Neuronal stem cell (in vitro differentiated cells): ENCODE results near the gene U2SURP.

Source experiments
- DNase-seq: peaks from one replicate; pipeline ENCODE4 v3.0.0-alpha.2; 2013; ENCODE audit warnings: low spot score
- H2AFZ ChIP-seq: one replicate; pipeline ENCODE4 v1.6.1; 2013; ENCODE audit warnings: mild to moderate bottlenecking, low read length, inconsistent platforms
- H2AK5ac ChIP-seq: 2 replicates; pipeline ENCODE4 v1.6.1; 2013; ENCODE audit warnings: low read depth, mild to moderate bottlenecking, inconsistent platforms, low read length, moderate library complexity, mixed read lengths
- H2BK120ac ChIP-seq: 2 replicates; pipeline ENCODE4 v1.6.1; 2013; ENCODE audit warnings: low read depth, mild to moderate bottlenecking, inconsistent platforms, low read length, moderate library complexity, mixed read lengths
- H2BK12ac ChIP-seq: one replicate; pipeline ENCODE4 v1.6.1; 2013; ENCODE audit warnings: low read length, inconsistent platforms
- H2BK15ac ChIP-seq: 2 replicates; pipeline ENCODE4 v1.6.1; 2013; ENCODE audit warnings: mild to moderate bottlenecking, low read length, inconsistent platforms, mixed read lengths
- H2BK5ac ChIP-seq: one replicate; pipeline ENCODE4 v1.6.1; 2013; ENCODE audit warnings: inconsistent platforms, mild to moderate bottlenecking, low read length, moderate library complexity
- H3K14ac ChIP-seq: one replicate; pipeline ENCODE4 v1.6.1; 2013; ENCODE audit warnings: low read length, inconsistent platforms
- H3K18ac ChIP-seq: 2 replicates; pipeline ENCODE4 v1.6.1; 2013; ENCODE audit warnings: low read length, inconsistent platforms
- H3K23ac ChIP-seq: 2 replicates; pipeline ENCODE4 v1.6.1; 2013; ENCODE audit warnings: low read depth, mild to moderate bottlenecking, mixed read lengths, low read length, inconsistent platforms; ENCODE audit not compliant: poor library complexity
- H3K27ac ChIP-seq: replicated peaks from 3 replicates; pipeline ENCODE4 v1.5.1; 2013; ENCODE audit warnings: low read length, inconsistent platforms
- H3K27me3 ChIP-seq, 3 experiments: 2 replicates each; pipeline ENCODE4 v1.6.1; 2013; ENCODE audit warnings: low read length in 3 of 3, mild to moderate bottlenecking in 2 of 3, inconsistent platforms in 1 of 3, low read depth in 1 of 3, mixed read lengths in 1 of 3, moderate library complexity in 1 of 3; ENCODE audit not compliant: control insufficient read depth in 3 of 3, insufficient read depth in 3 of 3
- H3K36me3 ChIP-seq, 2 donors: replicated peaks in 1 of 2; 2 replicates each; pipeline ENCODE4 v1.6.1; 2013; ENCODE audit warnings: low read length in 2 of 2; ENCODE audit not compliant: control insufficient read depth in 2 of 2, insufficient read depth in 2 of 2
- H3K4ac ChIP-seq: 2 replicates; pipeline ENCODE4 v1.6.1; 2013; ENCODE audit warnings: inconsistent platforms, mild to moderate bottlenecking, low read length, moderate library complexity
- H3K4me1 ChIP-seq, 2 donors: 1 replicate in 1 of 2; 2 replicates in 1 of 2; pipeline ENCODE4 v1.6.1; 2013; ENCODE audit warnings: low read length in 2 of 2, low read depth in 1 of 2; ENCODE audit not compliant: control insufficient read depth in 2 of 2, insufficient read depth in 1 of 2
- H3K4me2 ChIP-seq: one replicate; pipeline ENCODE4 v1.6.1; 2013; ENCODE audit warnings: mild to moderate bottlenecking, low read length, inconsistent platforms; ENCODE audit not compliant: insufficient read depth, poor library complexity, severe bottlenecking
- H3K4me3 ChIP-seq, 2 donors: 2 replicates each; pipeline ENCODE4 v1.5.1; 2013; ENCODE audit warnings: low read length in 2 of 2, mild to moderate bottlenecking in 2 of 2, inconsistent platforms in 1 of 2, moderate library complexity in 1 of 2
- H3K79me1 ChIP-seq: one replicate; pipeline ENCODE4 v1.6.1; 2013; ENCODE audit warnings: low read depth, mild to moderate bottlenecking, inconsistent platforms, low read length, moderate library complexity
- H3K9ac ChIP-seq: one replicate; pipeline ENCODE4 v1.6.1; 2013; ENCODE audit warnings: mild to moderate bottlenecking, low read depth, low read length, inconsistent platforms; ENCODE audit not compliant: poor library complexity
- H3K9me3 ChIP-seq, 2 donors: replicated peaks in 1 of 2; 2 replicates each; pipeline versions ENCODE3 to v1.6.1; 2013; ENCODE audit warnings: low read length in 2 of 2, mild to moderate bottlenecking in 2 of 2, inconsistent platforms in 1 of 2, low read depth in 1 of 2, mixed read lengths in 1 of 2, moderate library complexity in 1 of 2; ENCODE audit not compliant: control insufficient read depth in 2 of 2, insufficient read depth in 1 of 2
- H4K8ac ChIP-seq: one replicate; pipeline ENCODE4 v1.6.1; 2013; ENCODE audit warnings: low read depth, mild to moderate bottlenecking, inconsistent platforms, low read length, moderate library complexity
- H4K91ac ChIP-seq: one replicate; pipeline ENCODE4 v1.6.1; 2013; ENCODE audit warnings: low read length, low read depth, mild to moderate bottlenecking, inconsistent platforms; ENCODE audit not compliant: poor library complexity
- whole genome bisulfite sequencing, 2 donors: extraction: QIAGEN DNeasy Blood & Tissue Kit; methylation state at CpG; one replicate each; pipeline ENCODE4 v1.1.7; 2013; ENCODE audit warnings: missing lambda C conversion rate in 2 of 2, mixed read lengths in 1 of 2; ENCODE audit not compliant: insufficient read length in 2 of 2, insufficient replicate concordance in 1 of 2; ENCODE audit errors: extremely low coverage in 2 of 2; 5-methylcytosine and 5-hydroxymethylcytosine counted together

U2SURP gene

DNA sequence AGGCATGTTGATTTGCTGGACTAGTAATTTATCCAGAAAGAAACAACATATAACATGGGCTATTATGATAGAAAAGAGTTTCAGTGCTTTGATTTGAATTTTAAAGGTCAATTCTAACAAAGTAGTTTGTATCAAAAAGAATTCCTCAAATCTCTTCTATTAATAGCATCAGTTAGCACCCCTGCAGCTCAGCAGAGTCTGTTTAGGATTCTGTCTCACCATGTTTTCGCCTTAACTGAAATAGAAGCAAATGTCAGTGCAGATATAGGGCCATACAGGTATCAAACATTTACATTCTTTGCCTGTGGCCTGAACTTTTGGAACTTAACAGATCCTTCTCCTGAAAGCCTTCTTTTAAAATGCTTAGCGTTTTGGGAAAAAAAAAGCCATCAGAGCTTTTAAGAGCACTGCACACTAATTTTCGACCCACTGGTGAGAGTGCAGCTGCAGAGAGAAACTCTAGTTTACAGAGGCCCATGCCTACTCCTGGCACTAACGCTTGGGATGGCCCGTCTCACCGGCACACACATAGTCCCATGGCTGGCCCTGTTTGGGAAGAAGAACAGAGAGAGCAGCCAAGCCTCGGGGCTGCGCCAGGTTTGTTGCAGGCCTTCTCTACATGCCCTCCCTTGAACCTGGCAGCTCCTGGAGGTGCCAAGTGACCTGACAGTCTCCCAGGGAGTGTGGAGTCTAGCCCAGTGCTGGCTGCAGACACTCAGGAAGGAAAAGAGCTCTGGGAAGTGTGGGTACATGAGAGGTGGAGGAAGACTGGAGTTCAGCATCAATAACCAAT, 28.0 kb upstream of the U2SURP start:
- H2BK12ac ChIP-seq = no peak overlapping the region
- H2BK120ac ChIP-seq = no peak overlapping the region
- no peak overlapping the region for H3K27ac ChIP-seq
- no peak overlapping the region for H3K4ac ChIP-seq
- H3K18ac ChIP-seq = no peak overlapping the region
- H3K27me3 ChIP-seq = peaks cover 0 to 24% (median 0%) of the 10 kb centered on the region in 3 experiments
- peaks cover 3 to 5% of the 10 kb centered on the region in 2 donors for H3K4me1 ChIP-seq
- H2BK5ac ChIP-seq = no peak overlapping the region
- H3K14ac ChIP-seq = no peak overlapping the region
- H3K9ac ChIP-seq = no peak overlapping the region
- H2BK15ac ChIP-seq = no peak overlapping the region
- no CpG with 5 or more reads among the region's 8 CpGs for WGBS, 2 donors
- no peak overlapping the region for H4K8ac ChIP-seq
- no peak for DNase-seq
- no peak overlapping the region for H2AK5ac ChIP-seq
- no peaks in the 10 kb centered on the region for H3K36me3 ChIP-seq
- no peaks in the 10 kb centered on the region for H3K79me1 ChIP-seq
- H3K4me2 ChIP-seq = no peak overlapping the region
- H2AFZ ChIP-seq = no peak overlapping the region
- no peak overlapping the region for H3K23ac ChIP-seq
- H3K9me3 ChIP-seq = peaks cover 0 to 2% of the 10 kb centered on the region in 2 donors
- H4K91ac ChIP-seq = no peak overlapping the region
- no peak overlapping the region for H3K4me3 ChIP-seq

DNA sequence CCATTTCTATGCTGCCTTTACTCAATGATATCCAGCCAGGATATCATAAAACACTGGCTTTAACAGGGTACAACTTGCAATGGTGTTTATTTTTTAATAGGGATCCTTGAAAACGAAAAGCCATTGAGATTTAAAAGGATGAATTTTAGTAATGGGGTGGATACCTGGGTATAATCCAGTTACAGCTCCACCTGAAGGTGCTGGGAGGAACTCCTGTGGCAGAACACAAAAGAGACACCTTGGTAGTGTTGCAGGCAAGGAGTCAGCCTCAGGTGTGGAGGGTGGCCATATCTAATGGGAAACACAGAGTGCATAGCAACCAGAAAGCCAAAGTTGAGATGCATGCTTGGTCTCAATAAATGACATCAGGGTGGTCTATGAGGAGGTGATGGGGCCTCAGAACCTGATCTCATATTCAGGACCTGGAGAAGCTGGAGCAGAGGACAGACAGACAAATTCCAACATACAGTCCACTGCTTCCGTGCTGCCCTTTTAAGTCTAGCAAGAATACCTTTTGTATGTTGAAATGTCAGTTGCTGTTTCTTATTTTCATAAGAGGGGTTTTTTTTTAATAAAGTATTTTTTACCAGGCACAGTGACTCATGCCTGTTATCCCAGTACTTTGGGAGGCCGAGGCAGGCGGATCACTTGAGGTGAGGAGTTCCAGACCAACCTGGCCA, 25.9 kb upstream of the U2SURP start:
- H3K9ac ChIP-seq = no peak overlapping the region
- H3K14ac ChIP-seq = no peak overlapping the region
- H2BK120ac ChIP-seq = no peak overlapping the region
- H3K27me3 ChIP-seq = peaks cover 0 to 20% (median 0%) of the 10 kb centered on the region in 3 experiments
- H3K27ac ChIP-seq = no peak overlapping the region
- DNase-seq = no peak
- H4K8ac ChIP-seq = no peak overlapping the region
- H2AK5ac ChIP-seq = no peak overlapping the region
- H3K79me1 ChIP-seq = no peaks in the 10 kb centered on the region
- H3K4me3 ChIP-seq = no peak overlapping the region
- H3K4me2 ChIP-seq = no peak overlapping the region
- H2AFZ ChIP-seq = no peak overlapping the region
- no peak overlapping the region for H2BK15ac ChIP-seq
- no peak overlapping the region for H4K91ac ChIP-seq
- H3K4ac ChIP-seq = no peak overlapping the region
- no peak overlapping the region for H2BK5ac ChIP-seq
- H3K18ac ChIP-seq = no peak overlapping the region
- no peak overlapping the region for H2BK12ac ChIP-seq
- WGBS, 2 donors = no CpG with 5 or more reads among the region's 4 CpGs
- H3K4me1 ChIP-seq = peaks cover 3% of the 10 kb centered on the region in 2 donors
- no peaks in the 10 kb centered on the region for H3K36me3 ChIP-seq
- H3K23ac ChIP-seq = no peak overlapping the region
- H3K9me3 ChIP-seq = peaks cover 0 to 2% of the 10 kb centered on the region in 2 donors

DNA sequence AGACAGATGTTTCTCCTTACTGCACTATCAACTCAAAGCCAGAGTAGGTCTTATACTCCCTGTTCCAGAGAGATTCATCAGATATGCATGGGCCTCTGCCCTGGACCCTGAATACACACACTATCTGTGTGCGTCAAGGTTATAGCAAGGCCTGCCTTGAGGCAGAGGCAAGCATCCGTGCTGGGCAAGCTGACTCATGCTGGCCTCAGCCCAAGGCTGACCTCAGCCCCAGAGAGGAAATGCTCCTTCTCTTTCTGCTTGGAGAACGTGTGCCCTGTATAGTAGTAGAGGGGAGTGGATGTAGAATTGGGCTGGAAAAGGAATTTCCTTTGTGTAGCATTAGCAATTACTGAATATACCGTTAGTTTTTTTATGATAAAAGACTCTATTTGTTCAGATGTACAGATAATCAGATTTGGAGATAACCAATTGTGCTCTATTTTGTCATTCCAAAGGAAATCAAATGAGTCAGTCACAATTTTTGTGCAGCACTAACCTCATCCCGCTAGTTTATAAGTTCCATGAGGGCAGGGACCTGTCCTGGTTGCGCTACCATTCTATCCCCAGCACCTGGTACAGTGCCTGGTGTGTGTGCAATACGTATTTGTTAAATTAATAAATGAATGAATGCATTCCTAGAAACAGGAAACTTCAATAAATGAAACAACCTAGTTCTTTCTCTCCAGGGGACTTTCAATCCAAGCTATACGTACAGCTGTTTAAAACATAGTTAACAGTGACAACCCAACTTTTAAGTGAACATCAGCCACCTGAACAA, 24.6 kb upstream of the U2SURP start:
- Histone ChIP-seq H3K14ac (no peak overlapping the region), H3K9ac (no peak overlapping the region), H2BK120ac (no peak overlapping the region), H3K18ac (no peak overlapping the region), H3K4me2 (no peak overlapping the region), H3K23ac (no peak overlapping the region), H4K8ac (no peak overlapping the region), H3K4me1 (peaks cover 2 to 3% of the 10 kb centered on the region in 2 donors), H3K27ac (no peak overlapping the region), H2BK5ac (no peak overlapping the region), H3K4ac (no peak overlapping the region), H3K4me3 (peak overlapping the region in 1 of 2 donors; percentile 33), H3K9me3 (peaks cover 0 to 2% of the 10 kb centered on the region in 2 donors), H3K79me1 (no peaks in the 10 kb centered on the region), H2AK5ac (no peak overlapping the region), H4K91ac (no peak overlapping the region), H2AFZ (peak overlapping the region; percentile 3), H2BK12ac (no peak overlapping the region), H2BK15ac (no peak overlapping the region), H3K36me3 (no peaks in the 10 kb centered on the region), H3K27me3 (peaks cover 0 to 16% (median 0%) of the 10 kb centered on the region in 3 experiments)
- WGBS, 2 donors = no CpG with 5 or more reads among the region's 8 CpGs
- DNase-seq = no peak

DNA sequence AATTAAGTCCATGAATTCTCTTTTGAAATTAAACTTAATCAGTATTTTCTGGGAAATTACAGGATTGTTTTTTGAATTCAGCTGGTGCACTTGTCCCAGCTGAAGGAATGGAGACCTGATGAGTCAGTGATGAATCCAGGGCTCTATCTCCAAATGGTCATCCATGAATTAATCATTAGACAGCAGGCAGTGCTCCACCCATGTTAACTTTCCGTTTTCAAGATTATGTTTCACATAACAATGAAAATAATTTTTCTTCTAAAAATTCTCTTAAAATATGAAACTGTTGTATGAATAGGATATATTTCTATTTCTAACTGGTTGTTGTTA, 24.0 kb upstream of the U2SURP start:
- Histone ChIP-seq H3K4ac (no peak overlapping the region), H4K91ac (no peak overlapping the region), H2BK120ac (no peak overlapping the region), H3K4me3 (no peak overlapping the region), H3K9ac (no peak overlapping the region), H2AFZ (no peak overlapping the region), H3K36me3 (no peaks in the 10 kb centered on the region), H3K14ac (no peak overlapping the region), H2BK5ac (no peak overlapping the region), H2BK12ac (no peak overlapping the region), H3K27me3 (peaks cover 0 to 14% (median 0%) of the 10 kb centered on the region in 3 experiments), H3K4me1 (peaks cover under 1 to 4% of the 10 kb centered on the region in 2 donors), H3K79me1 (no peaks in the 10 kb centered on the region), H3K18ac (no peak overlapping the region), H2BK15ac (no peak overlapping the region), H3K27ac (no peak overlapping the region), H3K23ac (no peak overlapping the region), H3K4me2 (no peak overlapping the region), H4K8ac (no peak overlapping the region), H2AK5ac (no peak overlapping the region), H3K9me3 (peaks cover 0 to 2% of the 10 kb centered on the region in 2 donors)
- WGBS, 2 donors = no CpG with 5 or more reads among the region's 1 CpG
- DNase-seq = no peak
